Thymus (tissue), 11 donors: Measurements from ENCODE around the gene MYOG. TPM values are rescaled to one million over a fixed set of nuclear protein-coding genes. Genes with fewer than 3 reads are reported as not detected.

ENCODE experiments used
- DNase-seq, 9 donors: peaks; one replicate each; pipeline ENCODE4 v3.0.0-alpha.2; 2013; ENCODE audit warnings: low spot score in 9 of 9, low read depth in 6 of 9, missing footprints in 1 of 9
- H3K27ac ChIP-seq, 2 donors: one replicate each; pipeline ENCODE4 v1.5.1; 2013; ENCODE audit warnings: control low read depth in 1 of 2, low read depth in 1 of 2, low read length in 1 of 2, mild to moderate bottlenecking in 1 of 2, moderate library complexity in 1 of 2
- H3K27me3 ChIP-seq, 2 donors: one replicate each; pipeline ENCODE4 v1.5.1; 2013; ENCODE audit warnings: low read length in 1 of 2; ENCODE audit not compliant: control insufficient read depth in 2 of 2, insufficient read depth in 1 of 2
- H3K36me3 ChIP-seq, 2 donors: one replicate each; pipeline ENCODE4 v1.5.1; 2013; ENCODE audit warnings: low read length in 1 of 2, mild to moderate bottlenecking in 1 of 2, moderate library complexity in 1 of 2; ENCODE audit not compliant: control insufficient read depth in 2 of 2, insufficient read depth in 2 of 2
- H3K4me1 ChIP-seq, 2 donors: one replicate each; pipeline ENCODE4 v1.5.1; 2013; ENCODE audit warnings: low read length in 2 of 2; ENCODE audit not compliant: control insufficient read depth in 2 of 2, insufficient read depth in 2 of 2
- H3K4me3 ChIP-seq, 2 donors: one replicate each; pipeline ENCODE4 v1.5.1; 2013; ENCODE audit warnings: low read length in 2 of 2, control low read depth in 1 of 2, mild to moderate bottlenecking in 1 of 2
- H3K9me3 ChIP-seq, 2 donors: one replicate each; pipeline ENCODE4 v1.5.1; 2013; ENCODE audit warnings: low read length in 1 of 2, mild to moderate bottlenecking in 1 of 2; ENCODE audit not compliant: control insufficient read depth in 2 of 2, insufficient read depth in 1 of 2
- WGBS: extraction: QIAGEN DNeasy Blood & Tissue Kit; methylation state at CpG from one replicate; pipeline ENCODE4 v1.1.7; 2013; 5-methylcytosine and 5-hydroxymethylcytosine counted together
- polyA plus RNA-seq: library from polyadenylated mRNA; stranded (reverse); fragments of 200-250 nt; gene quantifications from one replicate; pipeline ENCODE4 v1.2.3, GENCODE V29; 2013
- total RNA-seq: library from RNA; stranded (reverse); fragments of 120-200 nt; gene quantifications from one replicate; pipeline ENCODE4 v1.2.4, GENCODE V29; 2013
- donor health status: healthy.

MYOG gene
- total and polyA plus RNA-seq, 2 donors, result 4.7 to 7.8 TPM

DNA sequence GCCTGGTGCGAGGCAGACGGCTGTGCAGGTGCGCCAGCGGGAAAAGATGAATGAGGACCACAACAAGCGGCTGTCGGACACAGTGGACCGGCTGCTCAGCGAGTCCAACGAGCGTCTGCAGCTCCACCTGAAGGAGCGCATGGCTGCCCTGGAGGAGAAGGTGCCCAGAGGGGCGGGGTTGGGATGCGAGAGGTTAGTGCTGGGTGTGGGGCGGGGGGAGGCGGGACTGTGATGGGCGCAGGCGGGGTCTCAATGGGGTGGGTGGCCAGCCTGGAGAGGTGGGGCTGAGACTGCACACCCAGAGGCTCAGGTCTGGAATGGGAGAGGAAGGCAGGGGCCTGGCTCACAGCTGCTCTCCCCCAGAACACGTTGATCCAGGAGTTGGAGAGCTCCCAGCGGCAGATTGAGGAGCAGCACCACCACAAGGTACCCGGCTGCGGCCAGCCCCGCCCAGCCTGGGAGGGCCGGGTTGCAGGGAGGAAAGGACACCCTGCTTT is 37.2 kb downstream of the MYOG start:
- 94% methylated on average over 23 of the region's 23 CpGs for WGBS
- Histone ChIP-seq H3K27ac (no peak overlapping the region), H3K4me1 (peaks cover 0 to 7% of the 10 kb centered on the region in 2 donors), H3K27me3 (peaks cover 0 to 23% of the 10 kb centered on the region in 2 donors), H3K9me3 (no peaks in the 10 kb centered on the region), H3K4me3 (no peak overlapping the region), H3K36me3 (no peaks in the 10 kb centered on the region)
- no peak for DNase-seq

DNA sequence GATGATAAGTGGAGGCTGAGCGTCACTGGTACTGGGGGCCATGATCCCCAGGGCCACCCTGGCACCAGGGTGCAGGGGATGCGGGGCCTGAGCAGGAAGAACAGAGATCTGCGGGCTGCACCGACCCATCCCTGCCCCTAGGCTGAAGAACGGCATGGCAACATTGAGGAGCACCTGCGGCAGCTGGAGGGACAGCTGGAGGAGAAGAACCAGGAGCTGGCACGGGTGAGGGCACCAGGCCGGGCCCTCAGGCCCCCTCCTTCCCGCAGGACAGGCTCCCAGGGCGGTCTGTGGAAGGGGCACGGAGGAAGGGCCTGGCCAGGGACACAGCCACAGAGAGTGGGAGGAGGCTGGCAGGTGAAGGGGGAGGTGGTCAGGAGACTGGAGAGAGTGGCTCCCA is 37.7 kb downstream of the MYOG start:
- no peaks in the 10 kb centered on the region for H3K9me3 ChIP-seq
- peaks cover 0 to 7% of the 10 kb centered on the region in 2 donors for H3K4me1 ChIP-seq
- DNase-seq, result no peak
- 97% methylated on average over 11 of the region's 11 CpGs for whole genome bisulfite sequencing
- H3K27ac ChIP-seq, result no peak overlapping the region
- H3K4me3 ChIP-seq, result no peak overlapping the region
- peaks cover 0 to 23% of the 10 kb centered on the region in 2 donors for H3K27me3 ChIP-seq
- no peaks in the 10 kb centered on the region for H3K36me3 ChIP-seq

DNA sequence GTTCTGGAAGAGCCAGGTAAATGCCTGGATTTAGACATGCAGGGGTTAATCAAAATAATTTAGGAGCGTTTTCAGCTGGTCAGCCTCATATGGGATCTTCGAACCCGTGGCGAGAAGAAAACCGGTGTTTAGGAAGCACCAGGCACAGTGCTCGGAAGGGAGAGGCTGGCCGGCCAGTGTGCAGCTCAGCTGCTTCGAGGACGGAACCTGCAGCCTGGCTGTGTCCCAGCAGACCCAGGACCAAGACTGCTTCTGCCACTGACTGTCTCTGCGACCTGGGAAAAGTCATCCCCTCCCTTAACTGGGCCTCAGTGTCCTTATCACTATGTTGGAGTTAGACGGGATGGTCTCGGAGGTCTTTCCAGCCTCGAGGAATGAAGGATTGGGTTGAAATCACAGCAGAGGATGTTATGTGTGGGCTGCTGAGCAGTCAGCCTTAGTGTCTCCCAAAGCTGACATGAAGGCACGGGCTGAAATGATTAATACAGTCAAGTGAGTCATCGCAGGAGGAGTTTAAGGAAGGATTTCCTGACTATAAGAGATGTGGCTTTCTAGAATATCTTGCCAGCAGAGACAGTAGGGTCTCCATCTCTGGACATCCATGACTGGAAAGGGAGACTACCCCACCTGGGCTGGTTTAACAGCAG is 38.7 kb downstream of the MYOG start:
- Histone ChIP-seq H3K27me3 (peaks cover 0 to 18% of the 10 kb centered on the region in 2 donors), H3K9me3 (no peaks in the 10 kb centered on the region), H3K36me3 (no peaks in the 10 kb centered on the region), H3K4me3 (no peak overlapping the region), H3K27ac (no peak overlapping the region), H3K4me1 (peaks cover 0 to 7% of the 10 kb centered on the region in 2 donors)
- no peak for DNase-seq
- WGBS, result 89% methylated on average over 15 of the region's 15 CpGs

DNA sequence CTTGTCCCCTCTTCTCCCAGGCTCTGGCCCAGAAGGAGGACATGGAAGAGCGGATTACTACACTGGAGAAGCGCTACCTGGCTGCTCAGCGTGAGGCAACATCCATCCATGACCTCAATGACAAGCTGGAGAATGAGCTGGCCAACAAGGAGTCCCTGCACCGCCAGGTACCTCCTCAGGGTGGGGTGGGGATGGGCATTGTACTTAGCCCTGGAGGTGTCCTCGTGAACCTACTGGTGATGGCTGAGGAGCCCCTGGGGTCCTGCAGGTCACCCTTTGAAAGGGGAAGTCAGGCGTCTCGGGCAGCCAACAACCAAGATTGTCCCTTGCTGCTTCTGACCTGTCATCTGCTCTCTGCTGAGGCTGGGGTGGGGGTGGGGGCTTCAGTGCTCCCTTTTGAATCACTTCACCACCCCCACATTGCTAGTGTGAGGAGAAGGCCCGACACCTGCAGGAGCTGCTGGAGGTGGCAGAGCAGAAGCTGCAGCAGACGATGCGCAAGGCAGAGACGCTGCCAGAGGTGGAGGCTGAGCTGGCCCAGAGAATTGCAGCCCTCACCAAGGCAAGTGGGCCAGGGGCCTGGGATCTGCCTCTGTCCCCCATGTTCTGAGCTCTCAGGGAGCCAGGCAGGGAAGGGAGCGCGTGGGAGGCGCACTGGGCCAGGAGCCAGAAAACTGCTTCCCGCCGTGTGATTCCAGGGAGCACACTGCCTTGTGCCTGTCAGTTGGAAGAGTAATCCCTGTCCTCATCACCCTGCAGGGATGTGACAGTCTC is 39.8 kb downstream of the MYOG start:
- no peak overlapping the region for H3K4me3 ChIP-seq
- H3K9me3 ChIP-seq, result no peaks in the 10 kb centered on the region
- no peak overlapping the region for H3K27ac ChIP-seq
- H3K4me1 ChIP-seq, result no peaks in the 10 kb centered on the region
- no peak for DNase-seq
- peaks cover 0 to 9% of the 10 kb centered on the region in 2 donors for H3K27me3 ChIP-seq
- 94% methylated on average over 16 of the region's 16 CpGs for WGBS
- no peaks in the 10 kb centered on the region for H3K36me3 ChIP-seq

- Histone ChIP-seq H3K4me3 (no peak overlapping the region), H3K27ac (no peak overlapping the region), H3K36me3 (no peaks in the 10 kb centered on the region), H3K4me1 (no peaks in the 10 kb centered on the region), H3K27me3 (peaks cover 0 to 9% of the 10 kb centered on the region in 2 donors), H3K9me3 (no peaks in the 10 kb centered on the region)
- WGBS, result 97% methylated on average over 17 of the region's 17 CpGs
- no peak for DNase-seq
Observed at GRCh38 chr1:203045336-203045735, 40.5 kb downstream of the MYOG start.

DNA sequence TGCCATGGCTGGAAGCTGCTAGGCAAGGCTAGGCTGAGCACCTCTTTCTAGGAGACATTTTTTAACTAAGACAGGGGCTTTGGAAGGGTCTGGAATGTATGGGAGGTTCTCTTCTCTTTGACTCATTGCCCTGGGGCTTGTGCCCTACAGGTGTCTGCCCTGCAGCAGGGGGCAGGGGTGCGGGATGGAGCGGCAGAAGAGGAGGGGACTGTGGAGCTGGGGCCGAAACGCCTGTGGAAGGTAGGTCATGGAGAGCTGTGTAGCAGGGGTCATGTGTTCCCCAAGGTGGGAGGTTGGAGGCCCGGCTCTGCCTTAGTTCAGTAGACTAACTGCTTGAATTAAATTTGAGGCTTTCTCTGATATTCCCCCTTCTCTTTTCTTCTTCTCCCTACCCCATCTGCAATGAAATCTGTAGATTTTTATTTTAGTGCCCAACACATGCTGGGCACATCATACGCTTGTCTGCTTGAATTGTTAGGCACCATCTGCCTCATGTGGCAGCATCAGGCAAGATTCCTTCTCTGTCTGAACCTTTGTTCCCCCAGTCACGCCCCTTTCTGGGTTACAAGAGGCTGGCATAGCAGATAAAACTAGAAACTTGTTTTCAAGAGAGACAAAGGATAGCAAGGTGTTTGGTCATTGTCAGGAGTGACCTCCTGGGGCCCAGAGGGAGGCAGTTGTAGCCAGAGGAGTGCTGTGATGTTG is 41.1 kb downstream of the MYOG start:
- Histone ChIP-seq H3K27ac (no peak overlapping the region), H3K36me3 (no peaks in the 10 kb centered on the region), H3K4me1 (peaks cover 0 to 2% of the 10 kb centered on the region in 2 donors), H3K9me3 (no peaks in the 10 kb centered on the region), H3K4me3 (no peak overlapping the region), H3K27me3 (peaks cover 0 to 9% of the 10 kb centered on the region in 2 donors)
- no peak for DNase-seq
- 98% methylated on average over 7 of the region's 7 CpGs for WGBS

DNA sequence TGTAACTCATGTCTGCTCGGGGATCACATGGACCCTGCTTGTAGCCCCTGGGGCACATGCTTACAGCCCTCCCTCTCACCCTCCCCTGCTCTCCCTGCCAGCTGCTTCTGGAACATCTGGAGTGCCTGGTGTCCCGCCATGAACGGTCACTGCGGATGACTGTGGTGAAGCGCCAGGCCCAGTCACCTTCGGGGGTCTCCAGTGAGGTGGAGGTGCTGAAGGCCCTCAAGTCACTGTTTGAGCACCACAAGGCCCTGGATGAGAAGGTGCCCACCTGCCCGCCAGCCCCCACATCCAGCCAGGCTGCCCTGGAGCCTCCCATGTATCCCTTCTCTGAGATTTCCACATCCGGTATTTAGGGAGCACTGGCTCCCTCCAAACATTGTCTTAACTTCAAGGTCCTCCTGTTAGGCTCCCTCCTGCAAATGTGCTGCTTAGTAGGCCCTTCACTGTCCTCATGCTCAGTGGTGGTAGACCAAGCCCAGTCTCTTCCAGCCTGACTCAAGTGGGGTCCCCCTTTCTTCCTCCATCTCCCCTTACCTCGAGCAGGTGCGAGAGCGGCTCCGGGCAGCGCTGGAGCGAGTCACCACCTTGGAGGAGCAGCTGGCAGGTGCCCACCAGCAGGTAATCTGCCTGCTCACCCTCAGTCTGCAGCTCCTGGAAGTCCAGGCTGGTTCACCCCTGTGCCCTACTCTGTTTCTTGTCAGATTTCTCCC is 41.8 kb downstream of the MYOG start:
- Histone ChIP-seq H3K4me1 (peaks cover 0 to 4% of the 10 kb centered on the region in 2 donors), H3K27ac (no peak overlapping the region), H3K4me3 (no peak overlapping the region), H3K36me3 (no peaks in the 10 kb centered on the region), H3K27me3 (peaks cover 0 to 6% of the 10 kb centered on the region in 2 donors), H3K9me3 (no peaks in the 10 kb centered on the region)
- WGBS, result 97% methylated on average over 14 of the region's 14 CpGs
- no peak for DNase-seq

DNA sequence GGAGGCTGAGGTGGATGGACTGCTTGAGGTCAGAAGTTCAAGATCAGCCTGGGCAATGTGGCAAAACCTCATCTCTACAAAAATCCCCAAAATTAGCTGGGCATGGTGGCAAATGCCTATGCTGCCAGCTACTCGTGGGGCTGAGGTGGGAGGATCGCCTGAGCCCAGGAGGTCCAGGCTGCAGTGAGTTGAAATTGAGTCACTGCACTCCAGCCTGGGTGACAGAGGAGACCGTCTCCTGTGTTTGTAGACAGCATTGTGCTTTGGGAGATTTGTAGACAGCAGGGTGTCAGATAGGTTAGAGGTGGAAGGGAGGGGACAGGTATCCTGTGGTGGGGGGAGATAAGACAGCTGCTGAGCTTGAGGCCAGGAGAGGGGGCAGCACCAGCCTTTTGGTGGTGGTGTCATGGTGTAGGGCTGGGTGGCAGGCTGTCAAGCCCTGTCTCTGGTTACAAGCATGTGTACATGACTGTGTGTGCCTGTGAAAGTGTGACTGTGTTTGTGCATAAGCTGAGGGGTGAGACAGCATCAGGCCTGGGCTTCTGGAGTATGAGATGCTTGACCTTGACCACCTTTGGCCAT is 44.4 kb downstream of the MYOG start:
- H3K27me3 ChIP-seq, result peaks cover 0 to 14% of the 10 kb centered on the region in 2 donors
- no peaks in the 10 kb centered on the region for H3K9me3 ChIP-seq
- no peak for DNase-seq
- no peak overlapping the region for H3K4me3 ChIP-seq
- 95% methylated on average over 3 of the region's 3 CpGs for WGBS
- no peak overlapping the region for H3K27ac ChIP-seq
- peaks cover 0 to 4% of the 10 kb centered on the region in 2 donors for H3K4me1 ChIP-seq
- H3K36me3 ChIP-seq, result no peaks in the 10 kb centered on the region
